HG03558 (cell line): ENCODE data around the gene COL1A2.

ENCODE experiments used
- ATAC-seq: cut with Tn5 transposase; IDR thresholded peaks from one replicate; pipeline ENCODE4 v1.9.1; 2021; ENCODE audit warnings: moderate number of reproducible peaks; ENCODE audit not compliant: unreplicated experiment; ENCODE audit errors: extremely low read depth

Gene COL1A2

DNA sequence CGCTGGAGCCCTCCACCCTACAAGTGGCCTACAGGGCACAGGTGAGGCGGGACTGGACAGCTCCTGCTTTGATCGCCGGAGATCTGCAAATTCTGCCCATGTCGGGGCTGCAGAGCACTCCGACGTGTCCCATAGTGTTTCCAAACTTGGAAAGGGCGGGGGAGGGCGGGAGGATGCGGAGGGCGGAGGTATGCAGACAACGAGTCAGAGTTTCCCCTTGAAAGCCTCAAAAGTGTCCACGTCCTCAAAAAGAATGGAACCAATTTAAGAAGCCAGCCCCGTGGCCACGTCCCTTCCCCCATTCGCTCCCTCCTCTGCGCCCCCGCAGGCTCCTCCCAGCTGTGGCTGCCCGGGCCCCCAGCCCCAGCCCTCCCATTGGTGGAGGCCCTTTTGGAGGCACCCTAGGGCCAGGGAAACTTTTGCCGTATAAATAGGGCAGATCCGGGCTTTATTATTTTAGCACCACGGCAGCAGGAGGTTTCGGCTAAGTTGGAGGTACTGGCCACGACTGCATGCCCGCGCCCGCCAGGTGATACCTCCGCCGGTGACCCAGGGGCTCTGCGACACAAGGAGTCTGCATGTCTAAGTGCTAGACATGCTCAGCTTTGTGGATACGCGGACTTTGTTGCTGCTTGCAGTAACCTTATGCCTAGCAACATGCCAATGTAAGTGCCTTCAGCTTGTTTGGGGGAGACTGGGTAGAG, at the start of gene COL1A2:
Gene COL1A2 (plus strand): TSS at position 459 of the 704 bp plus-strand sequence. CDS start 137 bp downstream, at position 596.
- ATAC-seq: no peak

DNA sequence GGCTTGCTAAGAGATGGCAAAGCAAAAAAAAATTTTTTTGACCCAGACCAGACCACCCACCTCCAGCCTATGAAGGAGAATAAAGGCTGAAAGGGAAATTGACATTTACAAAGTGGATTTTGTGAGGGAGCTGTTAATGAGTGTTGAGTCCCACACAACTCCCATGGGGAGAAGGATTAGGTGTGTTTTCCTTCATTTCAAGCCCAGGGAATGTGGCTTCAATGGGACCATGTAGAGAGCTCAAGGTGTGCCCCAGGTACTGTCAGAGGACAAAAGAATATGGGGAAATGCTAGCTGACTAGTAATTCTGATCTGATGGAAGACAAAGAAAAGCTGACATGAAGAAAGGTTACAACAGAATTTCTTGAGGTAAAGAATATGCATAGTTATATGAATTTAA, 48.8 kb upstream of the COL1A2 start:
- no peak for ATAC-seq

DNA sequence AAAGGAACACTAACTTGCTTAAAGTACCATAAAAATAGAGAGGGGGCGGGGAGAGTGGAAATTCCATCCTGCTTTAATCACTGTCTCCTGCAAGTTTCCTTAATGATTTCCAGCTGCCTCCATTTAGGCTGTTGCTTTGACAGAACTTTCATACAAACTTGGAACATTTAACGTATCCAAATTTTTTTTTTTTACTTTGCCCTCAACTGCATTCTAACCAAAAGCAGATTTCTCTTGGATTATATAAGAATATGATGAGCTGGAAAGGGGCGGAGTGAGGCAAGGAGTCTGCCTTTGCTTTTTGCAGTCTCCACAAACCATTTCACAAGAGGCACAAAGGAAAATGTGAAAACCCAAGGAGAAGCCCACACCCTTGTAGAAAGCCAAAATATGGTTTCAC, 46.6 kb upstream of the COL1A2 start:
- no peak for ATAC-seq

DNA sequence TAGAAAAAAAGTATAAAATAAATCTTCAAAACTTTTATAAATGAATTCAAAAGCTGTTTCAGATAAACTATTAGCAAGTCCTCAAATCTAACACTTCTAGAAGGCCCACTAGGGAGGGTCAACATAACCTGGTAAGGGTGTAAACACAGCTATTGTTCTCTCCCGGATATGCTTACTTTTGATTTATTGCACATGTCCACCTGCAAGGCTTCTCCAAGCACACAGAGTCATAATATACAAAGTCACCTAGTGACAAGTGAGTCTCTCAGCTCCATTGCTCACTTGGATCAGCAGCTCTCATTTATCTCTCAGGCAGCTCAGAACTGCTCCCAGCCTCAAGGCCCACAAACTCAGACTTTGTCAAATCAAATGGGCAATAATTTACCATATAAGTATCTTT, 44.0 kb upstream of the COL1A2 start:
- no peak for ATAC-seq

DNA sequence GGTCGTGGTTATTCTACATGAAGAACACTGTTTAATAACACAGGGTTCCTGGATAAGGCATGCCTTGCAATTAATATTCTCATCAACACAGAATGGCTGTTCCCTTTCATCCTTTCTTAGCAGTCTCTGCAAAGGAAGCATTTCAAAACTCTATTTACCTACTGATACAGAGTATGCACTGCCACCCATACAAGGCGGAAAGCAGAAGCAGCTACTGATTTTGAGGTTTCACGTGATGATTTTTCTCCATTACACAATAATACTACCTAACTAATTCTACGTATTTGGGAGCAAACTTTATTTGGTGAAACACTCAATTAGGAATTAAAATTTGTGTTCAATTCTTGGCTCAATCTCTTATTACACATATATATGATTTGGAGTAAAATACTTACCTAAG, 43.0 kb upstream of the COL1A2 start:
- ATAC-seq: no peak

DNA sequence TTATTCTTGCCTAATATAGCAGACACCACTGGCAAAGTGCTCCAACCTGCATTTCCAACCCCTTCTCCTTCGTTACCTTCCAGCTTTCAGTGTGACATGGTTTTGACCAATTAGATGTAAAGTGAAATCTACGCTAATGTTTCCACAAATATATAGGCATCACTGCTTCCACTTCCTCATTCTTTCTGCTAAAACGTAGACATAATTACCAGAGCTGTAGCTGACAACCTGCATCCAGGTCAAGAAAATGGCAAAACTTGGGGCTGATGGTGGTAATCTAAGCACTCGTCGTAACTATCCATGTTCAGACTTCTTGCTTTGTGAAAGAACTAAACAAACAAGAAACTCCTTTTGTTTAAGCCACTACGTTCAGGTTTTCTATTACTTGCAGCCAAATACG, 41.8 kb upstream of the COL1A2 start:
- ATAC-seq: no peak

DNA sequence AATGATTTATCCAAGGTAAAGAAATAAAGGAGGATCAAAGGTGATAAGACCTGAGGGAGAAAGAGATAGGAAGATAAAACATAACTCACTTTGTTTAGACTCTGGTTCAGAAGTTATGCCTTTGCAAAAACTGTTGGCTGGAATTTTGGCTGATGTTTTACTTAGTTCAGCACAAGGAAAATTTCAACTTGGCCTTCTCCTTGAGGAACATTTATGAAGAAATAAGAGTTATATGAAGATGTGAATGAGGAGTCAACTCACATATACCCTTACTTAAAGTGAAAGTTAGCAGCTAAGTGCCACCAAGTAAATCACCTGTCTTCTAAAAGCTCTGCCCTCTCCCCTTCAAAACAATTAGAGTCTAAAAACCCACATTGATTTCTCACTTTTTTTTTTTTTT, 39.7 kb upstream of the COL1A2 start:
- ATAC-seq: no peak

DNA sequence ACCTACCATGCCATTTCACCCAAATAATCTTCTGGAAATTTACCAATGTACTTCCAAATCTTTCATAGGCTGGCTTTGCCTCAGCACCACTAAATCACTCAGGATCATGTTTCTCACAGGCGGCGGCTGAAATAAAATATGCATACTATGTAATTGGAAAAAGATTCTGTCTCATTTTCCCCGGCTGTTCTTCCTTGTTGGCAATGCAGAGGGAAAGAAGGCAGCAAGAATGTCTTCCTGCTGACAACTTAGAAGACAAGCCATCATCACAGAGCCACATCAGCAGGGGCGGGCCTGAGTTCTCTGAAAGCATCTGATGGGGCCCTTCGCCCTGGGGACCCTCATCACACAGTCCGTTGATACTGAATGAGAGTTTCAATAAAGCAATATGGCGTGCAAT, 39.2 kb upstream of the COL1A2 start:
- ATAC-seq: no peak

DNA sequence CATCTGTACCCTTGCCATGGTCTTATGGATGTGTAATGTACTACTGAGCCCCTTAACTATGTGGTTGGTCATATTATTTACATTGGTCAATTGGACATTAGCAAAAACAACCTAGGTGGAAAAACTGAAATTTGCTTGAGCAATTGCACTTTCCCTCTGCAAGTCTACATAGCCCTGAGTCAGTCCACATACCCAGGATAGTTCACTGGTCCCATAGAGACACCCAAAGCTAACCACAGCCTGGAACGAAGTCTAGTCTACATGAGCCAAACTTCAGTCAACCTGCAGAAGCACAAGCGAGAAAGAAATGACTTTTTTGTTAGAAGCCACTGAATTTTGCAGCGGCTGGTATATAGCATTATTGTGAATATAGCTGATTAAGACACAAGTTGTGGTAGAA, 37.6 kb upstream of the COL1A2 start:
- no peak for ATAC-seq

DNA sequence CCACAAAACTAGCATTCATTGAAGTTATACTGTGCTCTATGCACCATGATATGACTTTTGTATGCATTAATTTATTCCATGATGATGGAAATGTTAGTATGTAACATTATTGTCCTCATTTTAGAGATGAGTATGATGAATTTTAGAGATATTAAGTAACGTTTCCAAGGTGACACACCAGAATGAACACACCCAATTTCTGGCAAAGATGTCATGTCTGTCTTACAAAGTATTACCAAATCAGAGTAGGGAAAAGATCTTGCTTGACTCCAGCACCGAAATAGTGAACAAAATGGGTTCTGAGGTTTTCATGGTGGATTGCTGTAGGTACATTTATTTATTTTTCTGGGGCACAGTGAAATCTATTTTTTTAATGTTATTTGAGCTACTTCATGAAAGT, 33.8 kb upstream of the COL1A2 start:
- no peak for ATAC-seq

DNA sequence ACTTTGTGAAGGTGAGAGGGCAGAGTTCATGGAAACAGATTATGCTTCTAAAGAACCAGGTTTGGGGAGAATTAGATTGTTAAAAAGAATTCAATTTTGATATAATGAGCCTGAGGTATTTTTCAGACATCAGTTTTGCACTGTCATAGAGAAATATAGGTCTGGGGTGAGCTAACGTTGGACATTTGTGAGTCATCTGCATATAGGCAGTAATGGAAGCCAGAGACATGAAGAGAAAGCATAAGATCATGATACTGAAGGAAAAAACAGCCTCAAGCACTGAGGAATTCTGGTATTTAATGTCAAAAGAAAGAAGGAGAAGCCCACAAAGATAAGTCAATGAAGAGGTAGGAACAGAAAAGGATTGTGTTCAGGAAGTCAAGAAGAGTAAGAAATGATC, 32.4 kb upstream of the COL1A2 start:
- ATAC-seq: no peak

DNA sequence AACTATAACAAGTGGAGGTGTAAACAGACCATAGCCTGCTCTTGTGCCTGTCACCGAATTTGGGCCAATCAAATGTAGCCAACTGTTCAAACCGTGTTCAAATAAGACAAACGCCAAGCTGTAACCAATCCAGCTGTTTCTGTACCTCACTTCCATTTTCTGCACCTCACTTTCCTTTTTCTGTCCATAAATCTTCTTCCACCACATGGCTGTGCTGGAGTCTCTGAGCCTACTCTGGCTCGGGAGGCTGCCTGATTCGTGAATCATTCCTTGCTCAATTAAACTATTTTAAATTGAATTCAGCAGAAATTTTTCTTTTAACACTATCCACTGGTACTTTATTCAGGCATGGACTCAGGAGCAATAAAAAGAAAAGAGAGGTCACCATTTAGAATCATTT, 29.9 kb upstream of the COL1A2 start:
- no peak for ATAC-seq

DNA sequence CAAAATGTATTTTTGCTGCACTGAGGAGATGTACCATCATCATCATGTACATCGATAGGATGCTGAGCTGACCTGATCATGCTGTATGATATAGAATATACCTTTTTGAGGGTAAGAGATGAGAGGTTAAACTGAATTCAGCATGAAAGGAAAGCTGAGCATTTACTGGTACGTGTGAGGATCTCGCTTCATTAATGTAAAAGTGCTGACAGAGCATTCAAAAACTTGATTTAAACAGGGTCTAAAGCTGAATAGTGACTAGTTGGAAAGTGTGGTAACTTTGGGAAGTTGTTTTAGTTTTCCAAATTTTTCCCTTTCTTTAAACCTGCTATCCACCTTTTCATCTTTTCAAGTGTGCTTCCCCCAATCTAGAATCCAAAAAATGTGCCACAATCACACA, 28.5 kb upstream of the COL1A2 start:
- ATAC-seq: no peak

DNA sequence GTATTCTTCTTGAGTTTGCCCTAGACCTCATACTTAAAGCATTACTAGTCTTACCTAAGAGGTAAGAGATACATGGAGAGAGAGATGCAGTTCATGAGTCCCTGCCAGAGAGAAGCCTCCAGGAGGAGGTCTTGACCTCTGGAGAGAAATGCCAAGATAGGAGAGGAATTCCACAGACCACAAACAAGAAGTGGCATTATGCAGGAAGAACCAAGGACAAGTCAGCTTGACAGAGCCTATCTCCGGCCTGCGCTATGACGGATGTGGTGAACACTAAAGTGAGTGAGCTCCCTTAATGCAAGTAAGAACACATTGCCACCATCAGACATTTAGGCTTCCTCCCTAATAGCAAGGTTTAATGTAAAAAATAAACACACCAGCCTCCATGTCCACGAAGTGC, 27.9 kb upstream of the COL1A2 start:
- ATAC-seq: no peak

DNA sequence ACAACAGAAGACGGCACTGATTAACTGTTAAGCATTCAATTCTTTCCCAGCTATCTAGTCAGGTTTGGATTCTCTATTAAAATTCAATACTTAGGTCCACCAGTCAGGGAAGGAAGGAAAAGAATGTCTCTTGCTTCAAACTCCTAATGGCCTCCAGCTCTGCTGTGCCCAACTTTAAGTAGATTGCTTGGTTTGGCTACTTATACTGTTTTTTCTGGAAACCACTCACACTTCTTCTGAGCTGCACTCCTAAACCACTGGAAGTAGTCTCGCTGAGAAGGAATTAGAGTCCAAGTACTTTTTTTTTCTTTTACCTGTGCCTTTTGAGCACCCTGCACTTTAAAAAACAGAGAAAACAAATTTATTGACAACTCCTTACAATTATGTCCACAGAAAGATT, 26.7 kb upstream of the COL1A2 start:
- no peak for ATAC-seq

DNA sequence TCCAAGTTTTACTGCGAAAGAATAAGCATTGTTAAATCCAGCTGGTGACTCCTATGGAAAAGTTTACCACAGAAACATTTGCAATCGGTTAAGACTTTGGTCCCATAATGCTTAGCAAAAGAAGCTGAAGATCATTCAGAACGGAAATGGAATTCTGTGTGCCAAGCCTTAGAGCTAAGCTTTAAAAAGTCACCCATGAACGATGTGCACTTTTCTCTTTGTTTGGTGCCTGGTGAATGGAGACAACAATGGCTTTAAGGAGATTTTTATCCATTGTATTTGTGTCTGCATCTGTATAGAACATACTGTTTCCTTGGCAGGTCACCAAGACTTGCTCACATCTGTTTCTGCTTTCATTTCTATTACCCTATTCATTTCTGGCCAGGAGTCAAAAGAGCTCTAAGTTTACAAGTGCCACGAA, 26.3 kb upstream of the COL1A2 start:
- ATAC-seq: no peak

DNA sequence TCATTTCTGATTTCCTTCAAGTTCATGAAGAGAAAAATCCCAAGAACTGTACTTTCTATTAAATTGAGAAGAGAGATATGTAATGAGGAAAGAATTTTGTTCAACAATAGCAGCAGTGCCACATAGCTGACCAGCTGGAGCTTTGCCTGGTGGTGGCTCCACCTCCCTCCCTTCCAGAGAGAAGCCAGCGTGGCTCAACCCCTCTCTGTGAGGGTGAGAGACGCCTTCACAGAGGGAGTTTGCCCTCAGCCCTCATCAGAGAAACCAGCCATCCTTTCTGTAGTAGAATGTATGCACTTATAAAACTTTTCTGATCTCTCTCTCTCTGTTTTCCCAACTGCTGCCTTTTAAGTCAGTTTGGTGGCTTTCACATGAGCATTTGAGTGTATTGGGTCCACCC, 20.5 kb upstream of the COL1A2 start:
- ATAC-seq: no peak

DNA sequence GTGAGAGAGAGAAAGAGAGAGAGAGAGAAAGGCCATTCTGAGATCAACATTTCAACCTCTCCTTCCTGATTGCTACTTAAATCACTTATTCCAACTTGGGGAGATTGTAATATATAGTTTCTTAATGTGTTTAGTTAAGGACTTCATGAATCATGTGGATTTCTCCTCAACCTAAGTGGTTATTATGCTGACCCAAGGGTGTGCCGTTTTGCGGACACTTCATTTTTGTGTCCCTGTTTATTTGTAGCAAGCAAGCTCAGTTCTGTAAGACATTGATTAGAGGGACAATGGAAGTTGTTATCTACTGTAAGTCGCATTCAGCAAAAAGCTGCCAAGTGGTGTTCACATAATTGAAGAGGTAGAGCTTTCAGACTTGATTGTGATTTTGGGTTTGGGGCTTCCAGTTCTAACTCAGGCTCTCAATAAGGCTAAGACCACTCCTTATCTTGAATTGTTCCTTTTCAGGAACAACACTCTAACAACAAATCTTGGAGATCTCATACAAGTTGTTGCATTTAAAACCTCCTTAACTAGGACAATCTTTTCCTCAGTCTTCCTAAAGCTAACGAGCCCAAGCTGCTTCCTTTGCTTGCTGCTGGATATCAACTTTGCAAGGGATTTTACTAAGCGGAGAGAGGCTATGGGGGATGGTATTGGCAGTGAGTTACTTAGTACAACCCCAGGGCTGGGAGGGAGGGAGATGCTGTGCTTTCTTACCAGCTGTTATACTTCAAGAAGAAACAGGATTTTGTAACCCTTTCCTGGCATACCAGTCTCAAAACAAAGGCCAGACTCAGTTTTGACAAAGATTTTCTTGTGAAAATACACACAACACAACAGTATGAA, 19.8 kb upstream of the COL1A2 start:
- ATAC-seq: no peak

DNA sequence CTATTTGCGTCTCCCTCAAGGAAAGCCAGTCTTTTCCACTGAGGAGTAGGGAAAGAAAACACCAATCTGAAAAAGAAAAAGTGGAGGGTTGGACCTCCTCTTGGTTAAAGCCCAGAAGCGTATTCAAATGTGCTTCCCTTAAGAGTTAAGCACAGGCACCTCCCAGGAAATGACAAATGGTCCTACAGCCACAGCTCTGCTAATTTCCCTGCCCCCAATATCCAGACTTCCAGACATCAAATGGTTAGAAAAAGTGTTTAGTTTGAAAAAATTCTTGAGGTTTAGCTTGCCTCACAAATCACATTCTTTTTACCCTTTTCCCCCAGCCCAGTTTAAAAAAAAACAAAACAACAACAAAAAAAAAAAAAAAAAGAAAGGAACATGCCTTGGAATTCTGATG, 19.0 kb upstream of the COL1A2 start:
- ATAC-seq: no peak

DNA sequence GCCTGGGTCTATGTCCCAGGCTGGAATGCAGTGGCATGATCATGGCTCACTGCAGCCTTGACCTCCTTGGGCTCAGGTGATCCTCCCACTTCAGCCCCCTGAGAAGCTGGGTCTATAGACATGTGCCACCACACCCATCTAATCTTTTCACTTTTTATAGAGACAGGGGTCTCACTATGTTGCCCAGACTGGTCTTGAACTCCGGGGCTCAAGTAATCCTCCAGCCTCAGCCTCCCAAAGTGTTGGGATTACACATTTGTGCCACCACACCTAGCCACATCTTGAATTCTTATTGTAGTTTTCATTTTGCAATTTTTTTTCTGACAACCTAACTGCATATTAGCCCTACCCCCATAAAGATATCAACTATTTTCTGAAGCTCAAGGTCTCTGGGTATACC, 18.4 kb upstream of the COL1A2 start:
- no peak for ATAC-seq

DNA sequence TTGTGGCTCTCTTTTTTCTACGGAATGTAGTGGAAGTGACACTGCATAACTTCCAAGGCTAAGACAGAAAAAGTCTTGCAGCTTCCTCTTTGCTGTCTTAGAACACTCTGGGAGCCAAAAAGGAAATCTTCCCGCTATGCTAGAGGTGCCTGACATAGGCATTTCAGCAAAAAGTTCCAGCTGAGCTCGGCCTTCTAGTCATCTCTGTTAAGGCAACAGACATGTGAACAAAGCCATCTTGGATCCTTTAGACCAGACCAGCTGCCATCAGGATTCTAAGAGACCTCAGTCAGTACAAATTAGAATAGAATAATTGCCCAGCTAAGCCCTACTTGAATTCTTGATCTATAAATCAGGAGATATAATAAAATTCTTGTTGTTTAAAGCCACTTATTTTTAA, 16.3 kb upstream of the COL1A2 start:
- no peak for ATAC-seq

DNA sequence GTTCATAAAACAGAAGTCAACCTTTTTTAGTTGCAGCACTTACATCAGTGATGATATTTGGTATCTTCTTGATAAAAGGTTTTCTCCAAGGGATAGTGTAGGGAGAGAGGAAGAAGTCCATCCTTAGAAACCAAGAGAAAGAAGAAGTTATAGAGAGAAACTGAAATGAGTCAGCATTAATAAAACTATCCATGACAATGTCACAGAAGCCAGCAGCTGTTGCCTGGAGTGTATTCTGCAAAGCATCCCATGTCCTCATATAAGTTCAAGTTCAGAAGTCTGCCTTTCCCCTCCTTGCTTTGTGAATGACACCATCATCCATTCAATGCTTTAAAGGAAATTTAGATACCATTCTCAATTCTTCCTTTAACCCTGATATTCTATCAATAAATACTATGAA, 14.4 kb upstream of the COL1A2 start:
- ATAC-seq: no peak
